NB4 (cell line): ENCODE measurements around the gene SPON1.

Experiments used
- DNase-seq: peaks from one replicate; pipeline ENCODE4 v3.0.0; 2010; ENCODE audit warnings: low read depth
- H3K4me3 ChIP-seq: one replicate; pipeline ENCODE4 v1.5.1; 2011; ENCODE audit warnings: mild to moderate bottlenecking, low read depth, low read length, moderate library complexity
- MYC ChIP-seq: IDR thresholded peaks from 2 replicates; pipeline ENCODE4 v1.6.1; 2011; ENCODE audit warnings: low read depth, low read length
- POLR2A ChIP-seq: IDR thresholded peaks from 2 replicates; pipeline ENCODE4 v1.6.1; 2011; ENCODE audit warnings: mild to moderate bottlenecking; ENCODE audit not compliant: insufficient read length; ENCODE audit errors: extremely low read depth
- TF ChIP-seq, protein P1 (sequence below): IDR thresholded peaks from one replicate; pipeline ENCODE4 v1.5.1; 2012; ENCODE audit warnings: low read depth, low read length
- TF ChIP-seq, protein P2 (sequence below): IDR thresholded peaks from 2 replicates; pipeline ENCODE4 v1.6.1; 2011; ENCODE audit warnings: low read depth, low read length

Gene SPON1

DNA sequence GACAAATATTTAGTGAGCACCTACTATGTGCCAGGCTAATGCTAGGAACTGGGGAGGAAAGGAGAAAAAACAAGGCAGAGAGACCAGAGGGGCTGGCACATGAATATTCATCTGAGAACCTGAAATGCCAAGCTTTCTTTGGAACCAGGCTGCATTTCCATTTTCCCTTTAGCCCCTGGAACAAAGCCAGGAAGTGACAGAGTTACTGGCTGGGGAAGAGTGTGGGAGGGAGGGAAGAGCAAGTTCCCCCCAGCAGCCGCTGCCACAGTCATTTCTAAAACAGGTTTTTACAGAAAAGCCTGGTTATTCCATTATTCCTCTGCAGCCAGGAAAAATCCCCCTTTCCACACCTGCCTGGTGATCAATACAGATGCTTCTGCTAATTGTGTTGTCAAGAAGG is 97.0 kb downstream of the SPON1 start:
- no peak overlapping the region for H3K4me3 ChIP-seq
- TF ChIP-seq POLR2A (no peak), MYC (no peak)
- TF ChIP-seq, protein P1, sequence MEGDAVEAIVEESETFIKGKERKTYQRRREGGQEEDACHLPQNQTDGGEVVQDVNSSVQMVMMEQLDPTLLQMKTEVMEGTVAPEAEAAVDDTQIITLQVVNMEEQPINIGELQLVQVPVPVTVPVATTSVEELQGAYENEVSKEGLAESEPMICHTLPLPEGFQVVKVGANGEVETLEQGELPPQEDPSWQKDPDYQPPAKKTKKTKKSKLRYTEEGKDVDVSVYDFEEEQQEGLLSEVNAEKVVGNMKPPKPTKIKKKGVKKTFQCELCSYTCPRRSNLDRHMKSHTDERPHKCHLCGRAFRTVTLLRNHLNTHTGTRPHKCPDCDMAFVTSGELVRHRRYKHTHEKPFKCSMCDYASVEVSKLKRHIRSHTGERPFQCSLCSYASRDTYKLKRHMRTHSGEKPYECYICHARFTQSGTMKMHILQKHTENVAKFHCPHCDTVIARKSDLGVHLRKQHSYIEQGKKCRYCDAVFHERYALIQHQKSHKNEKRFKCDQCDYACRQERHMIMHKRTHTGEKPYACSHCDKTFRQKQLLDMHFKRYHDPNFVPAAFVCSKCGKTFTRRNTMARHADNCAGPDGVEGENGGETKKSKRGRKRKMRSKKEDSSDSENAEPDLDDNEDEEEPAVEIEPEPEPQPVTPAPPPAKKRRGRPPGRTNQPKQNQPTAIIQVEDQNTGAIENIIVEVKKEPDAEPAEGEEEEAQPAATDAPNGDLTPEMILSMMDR = no peak
- TF ChIP-seq, protein P2, sequence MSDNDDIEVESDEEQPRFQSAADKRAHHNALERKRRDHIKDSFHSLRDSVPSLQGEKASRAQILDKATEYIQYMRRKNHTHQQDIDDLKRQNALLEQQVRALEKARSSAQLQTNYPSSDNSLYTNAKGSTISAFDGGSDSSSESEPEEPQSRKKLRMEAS = no peak
- DNase-seq = no peak

DNA sequence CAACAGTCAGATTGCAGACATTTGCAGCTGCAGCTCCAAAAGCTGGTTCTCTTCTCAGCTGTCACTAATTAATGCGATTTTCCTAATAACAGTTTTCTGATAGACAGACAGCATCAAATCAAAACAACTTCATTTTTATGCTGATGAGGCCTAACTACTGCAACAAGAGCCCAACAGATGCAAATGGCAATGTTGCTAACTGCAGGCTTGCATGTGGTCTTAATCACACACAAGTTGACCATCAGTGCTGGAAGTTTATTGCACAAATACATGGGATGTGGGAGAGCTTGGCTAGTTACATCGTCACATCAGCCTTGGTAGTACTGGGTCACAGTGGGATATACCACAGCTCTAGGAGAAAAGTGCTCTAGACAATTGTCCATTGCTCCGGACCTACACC is 99.2 kb downstream of the SPON1 start:
- DNase-seq = no peak
- H3K4me3 ChIP-seq = no peak overlapping the region
- TF ChIP-seq MYC (no peak), POLR2A (no peak)
- TF ChIP-seq, protein P2 = no peak
- TF ChIP-seq, protein P1 = no peak

DNA sequence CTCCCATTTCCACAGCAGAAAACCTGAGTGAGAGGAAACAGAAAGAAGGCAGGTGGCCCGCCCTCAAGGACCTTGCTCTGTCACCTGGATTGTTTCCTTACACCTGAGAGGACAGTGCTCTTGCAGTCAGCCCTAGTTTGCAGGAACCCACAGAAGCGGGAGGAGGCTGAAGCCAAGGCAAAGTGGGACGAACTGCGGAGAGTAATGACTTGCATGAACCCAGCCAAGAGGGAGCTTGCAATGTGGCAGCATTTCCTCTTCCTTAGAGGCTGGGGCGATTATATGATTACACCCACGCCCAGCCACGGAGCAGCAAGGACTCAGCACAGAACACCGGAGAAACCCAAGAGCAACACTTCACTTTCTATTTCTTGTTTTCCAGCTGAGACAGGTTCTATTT is 102.6 kb downstream of the SPON1 start:
- no peak overlapping the region for H3K4me3 ChIP-seq
- no peak for DNase-seq
- no peak for TF ChIP-seq POLR2A
- no peak for TF ChIP-seq MYC
- TF ChIP-seq, protein P1 = no peak
- TF ChIP-seq, protein P2 = no peak

DNA sequence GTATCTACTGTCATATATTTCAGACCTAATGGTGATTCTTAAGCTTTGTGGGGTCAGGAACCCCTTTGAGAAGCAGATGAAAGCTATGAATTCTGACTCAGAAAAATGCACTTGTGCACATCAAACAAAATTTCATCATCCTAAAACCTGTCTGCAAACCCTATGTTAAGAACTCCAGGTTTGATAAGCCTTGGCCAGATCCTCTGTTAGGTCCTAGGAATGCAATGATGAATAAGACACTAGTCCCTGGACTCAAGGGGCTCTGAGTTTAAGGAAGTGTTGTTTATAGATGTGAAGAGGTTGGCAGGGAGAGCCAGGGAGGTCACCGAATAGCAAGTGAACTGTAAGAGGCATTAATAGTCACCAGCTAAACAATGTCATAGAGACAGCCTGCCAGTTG is 103.2 kb downstream of the SPON1 start:
- DNase-seq = no peak
- no peak overlapping the region for H3K4me3 ChIP-seq
- TF ChIP-seq, protein P1 = no peak
- TF ChIP-seq, protein P2 = no peak
- TF ChIP-seq MYC (no peak), POLR2A (no peak)

DNA sequence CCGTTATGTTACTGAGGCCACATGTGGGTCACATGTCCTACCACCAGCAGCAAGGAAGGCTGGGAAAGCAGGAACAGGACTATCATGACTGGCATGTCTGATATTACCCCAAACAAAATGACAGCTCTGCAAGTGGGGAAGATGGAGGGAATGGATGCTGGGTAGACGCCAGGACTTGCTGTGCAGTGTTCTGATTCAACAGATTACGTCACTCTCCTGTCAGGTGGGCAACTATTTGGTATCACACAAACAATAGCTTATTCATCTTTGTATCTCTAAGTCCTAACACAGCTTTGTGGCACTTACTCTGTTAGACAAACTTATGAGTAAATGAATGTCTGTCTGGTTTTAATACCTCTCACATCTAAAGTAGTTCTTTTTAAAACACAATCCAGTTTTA is 105.2 kb downstream of the SPON1 start:
- DNase-seq = no peak
- H3K4me3 ChIP-seq = no peak overlapping the region
- TF ChIP-seq POLR2A (no peak), MYC (no peak)
- TF ChIP-seq, protein P1 = no peak
- TF ChIP-seq, protein P2 = no peak

DNA sequence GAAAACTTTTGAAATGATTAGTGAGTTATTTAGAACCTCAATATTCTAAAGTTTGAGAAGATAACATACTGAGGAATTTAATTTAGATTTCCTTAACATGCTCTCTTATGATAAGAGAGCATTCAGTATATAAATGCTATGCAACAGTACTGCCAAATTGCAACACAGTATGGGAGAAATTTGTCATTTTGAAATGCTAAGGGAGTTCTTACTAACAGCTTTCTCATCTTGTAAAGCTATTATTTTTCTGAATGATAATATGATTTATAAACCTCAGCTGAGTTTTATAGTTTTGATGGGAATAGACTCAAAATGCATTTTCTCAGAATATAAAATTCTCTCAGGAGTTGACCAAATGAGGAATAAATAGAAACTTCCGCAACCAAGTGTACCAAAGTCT is 108.4 kb downstream of the SPON1 start:
- H3K4me3 ChIP-seq = no peak overlapping the region
- TF ChIP-seq POLR2A (no peak), MYC (no peak)
- TF ChIP-seq, protein P2 = no peak
- TF ChIP-seq, protein P1 = no peak
- DNase-seq = no peak
